NT2/D1 (cell line): Measurements from ENCODE around the gene FRMD3.
A peak's percentile ranks its signal among the peaks of the same experiment; 100 is the strongest.

Source experiments
- DNase-seq: peaks from one replicate; pipeline ENCODE4 v3.0.0-alpha.2; 2011; ENCODE audit warnings: low read depth, low spot score
- H3K27me3 ChIP-seq: 2 replicates; pipeline ENCODE4 v1.6.0; 2011; ENCODE audit warnings: mild to moderate bottlenecking; ENCODE audit not compliant: insufficient read length, insufficient read depth
- H3K36me3 ChIP-seq: 2 replicates; pipeline ENCODE4 v1.6.1; 2011; ENCODE audit warnings: mild to moderate bottlenecking, low read length, mixed read lengths; ENCODE audit not compliant: insufficient read depth, insufficient read length
- H3K4me1 ChIP-seq: 2 replicates; pipeline ENCODE4 v1.5.1; 2011; ENCODE audit not compliant: insufficient read depth, insufficient read length
- H3K4me3 ChIP-seq: 2 replicates; pipeline ENCODE4 v1.5.1; 2011; ENCODE audit warnings: low read depth; ENCODE audit not compliant: insufficient read length
- H3K9ac ChIP-seq: 2 replicates; pipeline ENCODE4 v1.6.0; 2011; ENCODE audit warnings: low read depth; ENCODE audit not compliant: insufficient read length
- H3K9me3 ChIP-seq: 2 replicates; pipeline ENCODE4 v1.5.1; 2011; ENCODE audit warnings: mild to moderate bottlenecking, low read length; ENCODE audit not compliant: insufficient read depth
- SUZ12 ChIP-seq: IDR thresholded peaks from 2 replicates; pipeline ENCODE4 v1.6.1; 2011; ENCODE audit not compliant: insufficient read length, insufficient read depth; ENCODE audit errors: extremely low read depth
- YY1 ChIP-seq: IDR thresholded peaks from 2 replicates; pipeline ENCODE4 v1.6.1; 2011; ENCODE audit not compliant: insufficient read length, insufficient read depth
- ZNF274 ChIP-seq: IDR thresholded peaks from 2 replicates; pipeline ENCODE4 v1.6.1; 2011; ENCODE audit warnings: mild to moderate bottlenecking, low read depth, low read length

Gene FRMD3

GRCh38 chr9:83267741-83268140, 270.5 kb downstream of the FRMD3 start:
- Histone ChIP-seq H3K9me3 (peaks cover 7% of the 10 kb centered on the region; the same call in 1 of the 2 replicates), H3K27me3 (no peaks in the 10 kb centered on the region), H3K36me3 (no peaks in the 10 kb centered on the region), H3K4me3 (no peak overlapping the region), H3K4me1 (no peaks in the 10 kb centered on the region), H3K9ac (no peak overlapping the region)
- TF ChIP-seq YY1 (no peak), SUZ12 (no peak), ZNF274 (no peak)
- DNase-seq: peak; percentile 13

- Histone ChIP-seq H3K4me1 (no peaks in the 10 kb centered on the region), H3K9ac (no peak overlapping the region)
- DNase-seq: no peak
Measured at GRCh38 chr9:83266666-83267496, 271.3 kb downstream of the FRMD3 start.

GRCh38 chr9:83266331-83266665, 271.9 kb downstream of the FRMD3 start:
- TF ChIP-seq YY1 (no peak), SUZ12 (no peak), ZNF274 (no peak)
- DNase-seq: no peak

More at GRCh38 chr9:83266666-83267496, 271.3 kb downstream of the FRMD3 start:
- Histone ChIP-seq H3K9me3 (peaks cover 6% of the 10 kb centered on the region; the same call in 1 of the 2 replicates), H3K4me3 (no peak overlapping the region), H3K27me3 (no peaks in the 10 kb centered on the region), H3K36me3 (no peaks in the 10 kb centered on the region)
- TF ChIP-seq SUZ12: no peak
- TF ChIP-seq ZNF274: no peak

GRCh38 chr9:83264315-83264714, 273.9 kb downstream of the FRMD3 start:
- Histone ChIP-seq H3K9me3 (no peaks in the 10 kb centered on the region), H3K27me3 (no peaks in the 10 kb centered on the region), H3K4me3 (no peak overlapping the region), H3K36me3 (no peaks in the 10 kb centered on the region), H3K4me1 (no peaks in the 10 kb centered on the region), H3K9ac (no peak overlapping the region)
- TF ChIP-seq SUZ12: no peak
- TF ChIP-seq ZNF274: no peak
- TF ChIP-seq YY1: no peak
- no peak for DNase-seq

More at GRCh38 chr9:83266331-83266665, 271.9 kb downstream of the FRMD3 start:
- H3K4me3 ChIP-seq: no peak overlapping the region
- 0 out of 2 replicates have a peak, but pooled peaks cover under 1% of the 10 kb centered on the region for H3K9me3 ChIP-seq
- no peaks in the 10 kb centered on the region for H3K4me1 ChIP-seq
- no peaks in the 10 kb centered on the region for H3K36me3 ChIP-seq
- no peaks in the 10 kb centered on the region for H3K27me3 ChIP-seq
- H3K9ac ChIP-seq: no peak overlapping the region

- no peaks in the 10 kb centered on the region for H3K9me3 ChIP-seq
- no peak overlapping the region for H3K9ac ChIP-seq
- no peak overlapping the region for H3K4me3 ChIP-seq
- no peak for DNase-seq
- H3K27me3 ChIP-seq: no peaks in the 10 kb centered on the region
- no peaks in the 10 kb centered on the region for H3K36me3 ChIP-seq
- H3K4me1 ChIP-seq: no peaks in the 10 kb centered on the region
- TF ChIP-seq YY1: no peak
- TF ChIP-seq SUZ12: no peak
- TF ChIP-seq ZNF274: no peak
Measured at GRCh38 chr9:83259558-83259957, 278.6 kb downstream of the FRMD3 start.

GRCh38 chr9:83257937-83258891, 280.0 kb downstream of the FRMD3 start:
- no peak overlapping the region for H3K9ac ChIP-seq
- H3K4me1 ChIP-seq: no peaks in the 10 kb centered on the region
- TF ChIP-seq YY1 (no peak), SUZ12 (no peak), ZNF274 (no peak)
- no peak for DNase-seq
- H3K36me3 ChIP-seq: no peaks in the 10 kb centered on the region
- H3K9me3 ChIP-seq: no peaks in the 10 kb centered on the region
- no peaks in the 10 kb centered on the region for H3K27me3 ChIP-seq
- no peak overlapping the region for H3K4me3 ChIP-seq

GRCh38 chr9:83247732-83248131, 290.5 kb downstream of the FRMD3 start:
- no peak overlapping the region for H3K9ac ChIP-seq
- no peaks in the 10 kb centered on the region for H3K27me3 ChIP-seq
- H3K36me3 ChIP-seq: no peaks in the 10 kb centered on the region
- H3K4me3 ChIP-seq: no peak overlapping the region
- peaks cover 5% of the 10 kb centered on the region; the same call in 1 of the 2 replicates for H3K9me3 ChIP-seq
- no peaks in the 10 kb centered on the region for H3K4me1 ChIP-seq
- no peak for DNase-seq
- no peak for TF ChIP-seq SUZ12
- TF ChIP-seq YY1: no peak
- no peak for TF ChIP-seq ZNF274
